A172 (cell line): ENCODE results near the gene ISL2. TPM values are rescaled to one million over a fixed set of nuclear protein-coding genes. Genes with fewer than 3 reads are reported as not detected.

Experiments
- DNase-seq: peaks from one replicate; pipeline ENCODE4 v3.0.0-alpha.2; 2015; ENCODE audit warnings: low spot score
- total RNA-seq: library from RNA; depleted of rRNA; stranded (reverse); fragments of >200 nt; shearing (Covaris generic); gene quantifications from 2 replicates; pipeline ENCODE4 v1.2.3, GENCODE V29; 2014

The ISL2 gene
- total RNA-seq, 1 experiment from 2014 or later: 1.7 TPM

DNA sequence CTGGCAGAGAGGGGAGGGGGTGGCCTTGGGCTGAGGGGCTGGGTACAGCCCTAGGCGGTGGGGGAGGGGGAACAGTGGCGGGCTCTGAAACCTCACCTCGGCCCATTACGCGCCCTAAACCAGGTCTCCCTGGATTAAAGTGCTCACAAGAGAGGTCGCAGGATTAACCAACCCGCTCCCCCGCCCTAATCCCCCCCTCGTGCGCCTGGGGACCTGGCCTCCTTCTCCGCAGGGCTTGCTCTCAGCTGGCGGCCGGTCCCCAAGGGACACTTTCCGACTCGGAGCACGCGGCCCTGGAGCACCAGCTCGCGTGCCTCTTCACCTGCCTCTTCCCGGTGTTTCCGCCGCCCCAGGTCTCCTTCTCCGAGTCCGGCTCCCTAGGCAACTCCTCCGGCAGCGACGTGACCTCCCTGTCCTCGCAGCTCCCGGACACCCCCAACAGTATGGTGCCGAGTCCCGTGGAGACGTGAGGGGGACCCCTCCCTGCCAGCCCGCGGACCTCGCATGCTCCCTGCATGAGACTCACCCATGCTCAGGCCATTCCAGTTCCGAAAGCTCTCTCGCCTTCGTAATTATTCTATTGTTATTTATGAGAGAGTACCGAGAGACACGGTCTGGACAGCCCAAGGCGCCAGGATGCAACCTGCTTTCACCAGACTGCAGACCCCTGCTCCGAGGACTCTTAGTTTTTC, 4.9 kb downstream of the ISL2 start:
- no peak for DNase-seq

DNA sequence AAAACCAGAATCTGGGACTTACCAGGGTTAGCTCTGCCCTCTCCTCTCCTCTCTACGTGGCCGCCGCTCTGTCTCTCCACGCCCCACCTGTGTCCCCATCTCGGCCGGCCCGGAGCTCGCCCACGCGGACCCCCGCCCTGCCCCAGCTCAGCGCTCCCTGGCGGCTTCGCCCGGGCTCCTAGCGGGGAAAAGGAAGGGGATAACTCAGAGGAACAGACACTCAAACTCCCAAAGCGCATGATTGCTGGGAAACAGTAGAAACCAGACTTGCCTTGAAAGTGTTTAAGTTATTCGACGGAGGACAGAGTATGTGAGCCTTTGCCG, 5.4 kb downstream of the ISL2 start:
- DNase-seq: no peak

GRCh38 chr15:76342382-76343201, 6.0 kb downstream of the ISL2 start:
- DNase-seq: no peak

DNA sequence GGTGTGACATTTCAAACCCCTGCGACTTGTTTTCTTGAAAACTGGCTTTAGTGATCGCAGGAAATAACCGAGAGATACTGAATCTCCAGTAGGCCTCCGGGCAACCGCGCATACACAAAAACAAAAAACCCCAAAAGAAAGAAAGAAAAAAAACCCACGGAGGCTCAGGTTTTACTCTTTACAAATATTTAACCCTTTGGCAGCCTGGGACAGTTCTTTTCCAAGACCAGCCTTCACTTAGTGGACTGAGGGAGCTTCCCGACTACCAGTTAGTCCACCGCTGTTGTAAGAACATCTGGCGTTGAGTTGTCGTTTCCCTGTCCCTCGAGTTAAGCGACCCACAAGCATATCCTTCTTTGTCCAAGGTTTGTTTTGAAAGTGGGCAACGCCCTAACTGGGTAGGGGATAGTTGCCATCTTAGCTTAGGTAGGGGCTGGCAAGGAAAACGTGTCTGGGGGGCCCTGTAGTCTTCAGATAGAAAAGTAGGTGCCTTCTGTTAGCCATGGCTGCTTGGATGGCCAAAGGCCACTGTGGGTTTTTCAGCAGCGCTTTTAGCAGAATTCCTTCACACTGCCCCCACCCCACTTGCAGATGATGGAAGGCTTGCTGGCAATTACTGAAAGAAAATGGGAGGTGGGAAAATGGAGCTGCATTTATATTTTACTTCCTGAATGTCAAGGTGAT, 6.9 kb downstream of the ISL2 start:
- no peak for DNase-seq

DNA sequence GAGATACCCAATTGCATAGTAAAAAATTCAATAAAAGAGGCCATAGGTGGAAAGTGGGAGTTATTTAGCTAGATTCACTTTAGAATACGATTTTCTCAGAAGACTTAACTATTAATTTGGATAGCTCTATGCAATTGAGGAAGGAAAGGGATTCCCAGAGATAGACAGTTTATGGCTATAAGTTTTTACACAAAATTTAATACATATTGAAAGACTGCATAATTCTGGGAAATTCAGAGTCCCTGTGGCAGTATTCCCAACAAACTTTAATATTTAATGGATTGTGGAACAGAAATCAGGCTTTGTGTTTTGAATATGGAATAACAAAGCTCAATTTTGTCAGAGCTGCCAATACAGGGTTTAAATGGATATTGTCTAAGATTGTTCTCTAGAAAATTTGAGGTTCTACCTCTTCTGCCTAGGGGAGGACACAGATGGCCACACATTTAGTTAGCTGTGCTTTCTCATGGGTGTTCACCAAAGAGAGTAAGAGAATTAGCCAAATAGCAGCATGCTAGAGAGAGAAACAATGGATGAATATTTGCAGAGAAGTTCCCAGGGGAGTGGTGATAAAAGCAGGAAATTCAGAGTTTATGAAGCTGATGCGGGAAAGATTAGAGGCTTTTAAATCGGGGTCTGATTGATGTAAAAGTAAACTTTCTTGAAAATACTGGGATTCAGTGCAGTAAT, 8.5 kb downstream of the ISL2 start:
- no peak for DNase-seq

GRCh38 chr15:76345583-76345879, 9.0 kb downstream of the ISL2 start:
- DNase-seq: no peak

GRCh38 chr15:76345880-76346668, 9.5 kb downstream of the ISL2 start:
- DNase-seq: no peak

GRCh38 chr15:76346669-76347481, 10.3 kb downstream of the ISL2 start:
- no peak for DNase-seq

- no peak for DNase-seq
Measured at GRCh38 chr15:76347482-76348055, 11.0 kb downstream of the ISL2 start.

DNA sequence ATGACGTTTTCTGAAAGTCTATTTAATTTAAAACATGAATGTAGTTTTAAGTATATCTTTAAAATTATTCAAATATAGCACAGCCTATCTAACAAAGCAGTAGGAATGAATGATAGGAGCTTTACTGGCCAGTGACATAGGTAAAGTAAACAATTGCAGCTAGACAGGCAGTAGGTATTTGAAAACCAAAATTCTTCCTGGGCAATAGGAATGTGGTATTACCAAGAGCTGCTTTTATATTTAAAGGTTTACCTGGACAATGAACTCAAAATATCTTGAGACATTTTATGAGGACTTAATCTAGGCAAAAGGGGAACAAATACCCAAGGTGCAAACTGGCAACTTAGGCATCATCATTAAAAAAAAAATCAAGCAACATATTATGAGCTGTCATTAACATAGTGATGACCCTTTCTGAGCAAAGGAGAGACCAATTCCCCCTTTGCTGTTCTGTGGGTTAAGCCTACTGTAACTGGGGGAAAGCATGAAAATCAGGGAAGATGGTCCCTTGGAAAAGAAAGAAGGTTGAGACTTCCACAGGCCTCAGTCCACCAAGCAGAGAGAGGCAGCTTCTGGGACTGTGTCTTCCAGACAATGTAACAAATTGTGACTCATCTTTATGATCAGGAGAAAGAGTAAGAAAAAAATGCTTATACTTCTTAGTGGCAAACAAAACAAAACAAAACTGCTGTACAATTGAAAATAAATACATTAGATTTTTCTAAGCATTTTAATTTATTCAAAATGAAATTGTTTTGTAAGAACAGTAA, 12.9 kb downstream of the ISL2 start:
- no peak for DNase-seq

GRCh38 chr15:76353023-76353577, 16.5 kb downstream of the ISL2 start:
- DNase-seq: no peak

- no peak for DNase-seq
Measured at GRCh38 chr15:76353903-76354302, 17.3 kb downstream of the ISL2 start.

GRCh38 chr15:76354823-76355440, 18.4 kb downstream of the ISL2 start:
- DNase-seq: no peak

- DNase-seq: no peak
Measured at GRCh38 chr15:76358453-76358852, 21.9 kb downstream of the ISL2 start.

GRCh38 chr15:76359152-76359551, 22.6 kb downstream of the ISL2 start:
- no peak for DNase-seq

GRCh38 chr15:76360416-76360815, 23.8 kb downstream of the ISL2 start:
- no peak for DNase-seq

DNA sequence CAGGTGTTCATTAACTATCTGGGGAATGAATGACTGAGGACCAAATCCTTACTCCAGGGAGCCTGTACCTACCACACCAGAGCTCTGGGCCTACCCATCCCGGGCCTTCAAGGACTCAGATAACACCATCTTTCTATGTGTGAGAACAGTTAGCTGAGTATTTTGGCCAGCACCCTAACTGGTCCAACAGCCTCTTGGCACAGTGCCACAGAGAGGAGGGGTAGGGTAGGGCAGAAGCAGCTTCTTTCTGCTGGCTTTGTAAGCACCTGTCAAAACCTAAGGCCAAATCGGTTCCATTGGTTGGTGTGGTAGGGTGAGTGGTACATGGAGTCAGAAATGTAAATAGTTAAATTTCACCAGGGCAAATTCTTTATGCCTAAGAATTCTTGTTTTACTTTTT, 26.7 kb downstream of the ISL2 start:
- no peak for DNase-seq

GRCh38 chr15:76366714-76367113, 30.1 kb downstream of the ISL2 start:
- no peak for DNase-seq

DNA sequence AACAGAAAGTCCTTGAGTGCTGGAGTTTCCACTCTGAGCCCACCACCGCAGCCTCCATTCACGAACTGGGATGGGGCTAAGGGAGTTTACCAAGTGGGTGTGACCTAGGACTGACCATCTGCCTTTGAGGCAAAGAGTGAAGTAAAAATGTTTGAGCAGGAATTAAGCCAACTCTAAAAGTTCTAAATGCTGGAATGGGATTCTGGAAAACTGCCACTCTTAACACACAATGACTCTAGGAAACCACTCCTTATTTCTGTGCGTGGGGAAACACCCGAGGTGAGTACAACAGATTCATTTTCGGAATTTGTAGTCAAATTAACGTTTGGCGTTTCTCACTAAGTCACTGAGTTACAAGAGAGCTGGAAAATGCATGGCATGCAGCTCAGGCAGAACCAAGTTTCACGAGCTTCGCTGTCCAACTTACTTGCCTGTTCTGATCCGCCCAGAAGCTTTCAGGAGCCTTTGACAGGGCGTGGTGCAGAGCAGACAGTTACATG, 31.6 kb downstream of the ISL2 start:
- DNase-seq: no peak
